Fibroblast of lung (primary cell): Measurements from ENCODE around the gene TOR2A. TPM values are rescaled to one million over a fixed set of nuclear protein-coding genes. Genes with fewer than 3 reads are reported as not detected.

Experiments
- DNase-seq, 2 donors: peaks; one replicate each; pipeline versions ENCODE4 v3.0.0 to v3.0.0-alpha.2; 2010; ENCODE audit warnings: low read depth in 2 of 2
- H2AFZ ChIP-seq: 2 replicates; pipeline ENCODE4 v1.5.1; 2012; ENCODE audit warnings: low read length, control low read depth, inconsistent platforms
- H3K27ac ChIP-seq: 2 replicates; pipeline ENCODE4 v1.5.1; 2011; ENCODE audit warnings: low read length, control low read depth; ENCODE audit not compliant: insufficient read depth
- H3K27me3 ChIP-seq: 2 replicates; pipeline ENCODE4 v1.5.1; 2011; ENCODE audit warnings: mild to moderate bottlenecking, low read length; ENCODE audit not compliant: control insufficient read depth, insufficient read depth
- H3K36me3 ChIP-seq: 2 replicates; pipeline ENCODE4 v1.5.1; 2011; ENCODE audit warnings: low read length; ENCODE audit not compliant: control insufficient read depth, insufficient read depth
- H3K4me1 ChIP-seq: 2 replicates; pipeline ENCODE4 v1.5.1; 2011; ENCODE audit warnings: low read length; ENCODE audit not compliant: control insufficient read depth, insufficient read depth; ENCODE audit errors: extremely low read depth
- H3K4me2 ChIP-seq: 2 replicates; pipeline ENCODE4 v1.5.1; 2011; ENCODE audit warnings: low read length, control low read depth; ENCODE audit not compliant: insufficient read depth; ENCODE audit errors: extremely low read depth
- H3K4me3 ChIP-seq, 4 experiments: fragments of 200-600 bp in 1 of 4; sonication (generic) in 1 of 4; replicated peaks in 1 of 4; 2 replicates each; pipeline ENCODE4 v1.5.1; 2011 to 2016; ENCODE audit warnings: low read length in 4 of 4, low read depth in 3 of 4, mild to moderate bottlenecking in 3 of 4, control low read depth in 2 of 4, inconsistent platforms in 1 of 4, mixed read lengths in 1 of 4; ENCODE audit not compliant: insufficient read depth in 1 of 4; ENCODE audit errors: control extremely low read depth in 1 of 4
- H3K79me2 ChIP-seq: 2 replicates; pipeline ENCODE4 v1.5.1; 2012; ENCODE audit warnings: mild to moderate bottlenecking, low read length, inconsistent platforms; ENCODE audit not compliant: control insufficient read depth, insufficient read depth
- H3K9ac ChIP-seq: 2 replicates; pipeline ENCODE4 v1.5.1; 2011; ENCODE audit warnings: mild to moderate bottlenecking, low read length, control low read depth; ENCODE audit not compliant: insufficient read depth
- H3K9me3 ChIP-seq: 2 replicates; pipeline ENCODE4 v1.5.1; 2012; ENCODE audit warnings: low read depth, low read length; ENCODE audit not compliant: control insufficient read depth, insufficient read depth
- H4K20me1 ChIP-seq: 2 replicates; pipeline ENCODE4 v1.5.1; 2011; ENCODE audit warnings: low read length; ENCODE audit not compliant: control insufficient read depth, insufficient read depth; ENCODE audit errors: extremely low read depth
- CTCF ChIP-seq, 2 donors: IDR thresholded peaks in 1 of 2; conservative IDR thresholded peaks in 1 of 2; 1 replicate in 1 of 2; 2 replicates in 1 of 2; pipeline ENCODE4 v1.5.1; 2011 to 2012; ENCODE audit warnings: low read length in 2 of 2, control low read depth in 1 of 2, inconsistent platforms in 1 of 2, low read depth in 1 of 2, mild to moderate bottlenecking in 1 of 2
- EZH2 ChIP-seq: IDR thresholded peaks from 2 replicates; pipeline ENCODE4 v1.5.1; 2012; ENCODE audit warnings: low read length, control low read depth, mild to moderate bottlenecking; ENCODE audit errors: missing control alignments
- polyA plus RNA-seq, 2 donors: library from polyadenylated mRNA; depleted of rRNA in 1 of 2; stranded (reverse) in 1 of 2; unstranded in 1 of 2; fragments of >200 nt; gene quantifications; 2 replicates each; pipeline ENCODE4 v1.2.1, GENCODE V29; 2011 to 2012; ENCODE audit warnings: missing spikeins in 1 of 2
- total RNA-seq: library from RNA; depleted of rRNA; stranded (reverse); fragments of >200 nt; gene quantifications from 2 replicates; pipeline ENCODE4 v1.2.1, GENCODE V29; 2014

The TOR2A gene
- total and polyA plus RNA-seq, 2 donors (not counting 1 experiment from before 2014, with no cell fraction given): 3.6 to 5.0 TPM

GRCh38 chr9:127749090-127749787 lies 14.1 kb upstream of the TOR2A start:
- no peak overlapping the region for H2AFZ ChIP-seq
- no peaks in the 10 kb centered on the region for H3K79me2 ChIP-seq
- TF ChIP-seq CTCF (conservative IDR thresholded peaks at IDR 0.05 in 1 of 2, IDR thresholded peaks at IDR 0.05 in 1 of 2; ENCODE audit: low read depth in 1 of 2, low read length in 2 of 2) (no peak), EZH2 (no peak)
- DNase-seq: no peak
- H4K20me1 ChIP-seq: peaks cover 2% of the 10 kb centered on the region
- no peak overlapping the region for H3K4me2 ChIP-seq
- H3K36me3 ChIP-seq: no peaks in the 10 kb centered on the region
- H3K9me3 ChIP-seq: no peaks in the 10 kb centered on the region
- no peak overlapping the region for H3K27ac ChIP-seq
- H3K27me3 ChIP-seq: peaks cover 32% of the 10 kb centered on the region
- no peak overlapping the region for H3K4me3 ChIP-seq
- H3K4me1 ChIP-seq: no peaks in the 10 kb centered on the region
- no peak overlapping the region for H3K9ac ChIP-seq

GRCh38 chr9:127746959-127747569 lies 12.0 kb upstream of the TOR2A start:
- Histone ChIP-seq H3K27ac (no peak overlapping the region), H3K27me3 (peaks cover 16% of the 10 kb centered on the region), H3K9ac (no peak overlapping the region), H3K4me1 (no peaks in the 10 kb centered on the region), H3K36me3 (no peaks in the 10 kb centered on the region), H3K9me3 (no peaks in the 10 kb centered on the region), H3K4me2 (no peak overlapping the region), H3K4me3 (no peak overlapping the region), H2AFZ (no peak overlapping the region), H4K20me1 (peaks cover 2% of the 10 kb centered on the region), H3K79me2 (no peaks in the 10 kb centered on the region)
- TF ChIP-seq CTCF (conservative IDR thresholded peaks at IDR 0.05 in 1 of 2, IDR thresholded peaks at IDR 0.05 in 1 of 2; ENCODE audit: low read depth in 1 of 2, low read length in 2 of 2) (no peak), EZH2 (no peak)
- DNase-seq: no peak

GRCh38 chr9:127744398-127745110 lies 9.5 kb upstream of the TOR2A start:
- Histone ChIP-seq H3K36me3 (no peaks in the 10 kb centered on the region), H2AFZ (no peak overlapping the region), H4K20me1 (no peaks in the 10 kb centered on the region), H3K79me2 (no peaks in the 10 kb centered on the region), H3K27ac (no peak overlapping the region), H3K4me1 (peaks cover 9% of the 10 kb centered on the region), H3K4me3 (no peak overlapping the region), H3K9ac (no peak overlapping the region), H3K9me3 (no peaks in the 10 kb centered on the region), H3K27me3 (peaks cover 10% of the 10 kb centered on the region), H3K4me2 (no peak overlapping the region)
- TF ChIP-seq CTCF (conservative IDR thresholded peaks at IDR 0.05 in 1 of 2, IDR thresholded peaks at IDR 0.05 in 1 of 2; ENCODE audit: low read depth in 1 of 2, low read length in 2 of 2) (no peak), EZH2 (no peak)
- DNase-seq: no peak
